ENCODE results near the gene CCDC40.

DNA sequence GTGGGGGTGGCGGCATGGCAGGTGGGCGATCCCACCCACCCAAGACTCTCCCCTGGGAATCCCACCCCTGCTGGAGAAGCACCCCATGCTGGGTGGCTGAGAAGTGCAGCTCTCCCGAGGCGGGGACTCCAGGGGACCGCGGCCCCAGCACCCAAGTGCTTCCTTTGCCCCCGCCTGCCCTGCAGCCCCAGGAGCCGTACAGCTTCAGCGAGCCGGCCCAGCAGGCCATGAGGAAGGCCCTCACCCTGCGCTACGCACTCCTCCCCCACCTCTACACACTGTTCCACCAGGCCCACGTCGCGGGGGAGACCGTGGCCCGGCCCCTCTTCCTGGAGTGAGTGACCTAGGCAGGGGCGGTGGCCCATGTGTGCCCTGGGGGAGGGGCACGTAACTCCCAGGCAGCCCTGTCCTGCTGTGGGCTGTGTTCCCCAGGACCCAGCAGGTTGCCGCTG lies 76.6 kb downstream of the CCDC40 start:
- TF ChIP-seq, protein P1, sequence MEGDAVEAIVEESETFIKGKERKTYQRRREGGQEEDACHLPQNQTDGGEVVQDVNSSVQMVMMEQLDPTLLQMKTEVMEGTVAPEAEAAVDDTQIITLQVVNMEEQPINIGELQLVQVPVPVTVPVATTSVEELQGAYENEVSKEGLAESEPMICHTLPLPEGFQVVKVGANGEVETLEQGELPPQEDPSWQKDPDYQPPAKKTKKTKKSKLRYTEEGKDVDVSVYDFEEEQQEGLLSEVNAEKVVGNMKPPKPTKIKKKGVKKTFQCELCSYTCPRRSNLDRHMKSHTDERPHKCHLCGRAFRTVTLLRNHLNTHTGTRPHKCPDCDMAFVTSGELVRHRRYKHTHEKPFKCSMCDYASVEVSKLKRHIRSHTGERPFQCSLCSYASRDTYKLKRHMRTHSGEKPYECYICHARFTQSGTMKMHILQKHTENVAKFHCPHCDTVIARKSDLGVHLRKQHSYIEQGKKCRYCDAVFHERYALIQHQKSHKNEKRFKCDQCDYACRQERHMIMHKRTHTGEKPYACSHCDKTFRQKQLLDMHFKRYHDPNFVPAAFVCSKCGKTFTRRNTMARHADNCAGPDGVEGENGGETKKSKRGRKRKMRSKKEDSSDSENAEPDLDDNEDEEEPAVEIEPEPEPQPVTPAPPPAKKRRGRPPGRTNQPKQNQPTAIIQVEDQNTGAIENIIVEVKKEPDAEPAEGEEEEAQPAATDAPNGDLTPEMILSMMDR (conservative IDR thresholded peaks at IDR 0.05 in 1 of 2, IDR thresholded peaks at IDR 0.05 in 1 of 2; ENCODE audit: extremely low read depth in 1 of 2, insufficient read depth in 1 of 2, low read depth in 1 of 2, low read length in 2 of 2) = no peak
- no peak for TF ChIP-seq EZH2 (IDR thresholded peaks at IDR 0.05; ENCODE audit: borderline replicate concordance, low read length)
